Cardiac muscle cell (in vitro differentiated cells and primary cell): ENCODE measurements around the gene ZNF787. TPM values are rescaled to one million over a fixed set of nuclear protein-coding genes. Genes with fewer than 3 reads are reported as not detected.

ENCODE experiments used
- DNase-seq, 2 donors: peaks; one replicate each; pipeline versions ENCODE4 v3.0.0 to v3.0.0-alpha.2; 2010 to 2017; ENCODE audit warnings: low read depth in 1 of 2, low spot score in 1 of 2
- H3K27ac ChIP-seq: fragments of 200-600 bp; sonication (generic); 2 replicates; pipeline ENCODE4 v1.5.1; 2016
- H3K27me3 ChIP-seq: fragments of 200-600 bp; sonication (generic); 2 replicates; pipeline ENCODE4 v1.6.0; 2016; ENCODE audit warnings: control low read depth
- H3K36me3 ChIP-seq: fragments of 200-600 bp; sonication (generic); 2 replicates; pipeline ENCODE4 v1.5.1; 2016; ENCODE audit warnings: control low read depth
- H3K4me1 ChIP-seq: fragments of 200-600 bp; sonication (generic); 2 replicates; pipeline ENCODE4 v1.8.1; 2017; ENCODE audit warnings: low read depth, mild to moderate bottlenecking, mixed run types
- H3K4me3 ChIP-seq: fragments of 200-600 bp; sonication (generic); 2 replicates; pipeline ENCODE4 v1.5.1; 2016; ENCODE audit warnings: mild to moderate bottlenecking
- H3K9me3 ChIP-seq: fragments of 200-600 bp; sonication (generic); 2 replicates; pipeline ENCODE4 v1.5.1; 2017; ENCODE audit warnings: low read depth, mild to moderate bottlenecking, control low read depth
- polyA plus RNA-seq: library from polyadenylated mRNA; unstranded; fragments of >200 nt; fragmentation: Nextera tagmentation; extraction: Ambion mirVana; gene quantifications from 2 replicates; pipeline ENCODE4 v1.2.1, GENCODE V29; 2016
- total RNA-seq: library from RNA; depleted of rRNA; stranded (reverse); fragments of >200 nt; gene quantifications from 2 replicates; pipeline ENCODE4 v1.2.3, GENCODE V29; 2016
- TF ChIP-seq, protein P1 (sequence below): IDR thresholded peaks from 2 replicates; pipeline ENCODE4 v1.5.1; 2012; ENCODE audit warnings: low read depth, mild to moderate bottlenecking, low read length

Gene ZNF787
- total and polyA plus RNA-seq, 2 experiments from 2014 or later, result 29.2 to 45.5 TPM

DNA sequence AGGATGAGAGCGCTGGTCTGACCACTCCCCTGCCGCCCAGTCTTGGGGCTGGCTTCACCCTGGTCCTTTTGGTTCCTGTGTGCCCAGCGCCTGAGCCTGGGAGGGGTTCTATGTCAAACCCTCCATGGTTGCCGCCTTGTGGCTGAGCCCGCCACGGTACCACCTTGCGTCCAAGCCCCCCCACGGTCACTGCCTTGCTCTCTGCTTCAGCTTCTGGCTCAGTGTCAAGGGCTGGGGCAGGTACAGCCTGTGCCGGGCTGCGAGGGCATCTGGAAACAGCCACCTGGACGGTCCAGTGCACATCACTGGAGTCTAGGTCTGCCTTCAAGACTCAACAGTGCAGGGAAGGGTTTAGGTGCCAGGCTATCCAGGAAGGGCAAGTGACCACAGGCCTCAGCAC, 40.4 kb upstream of the ZNF787 start:
- Histone ChIP-seq H3K27ac (no peak overlapping the region), H3K9me3 (no peaks in the 10 kb centered on the region), H3K4me3 (no peak overlapping the region), H3K36me3 (no peaks in the 10 kb centered on the region), H3K27me3 (no peaks in the 10 kb centered on the region), H3K4me1 (no peaks in the 10 kb centered on the region)
- TF ChIP-seq, protein P1, sequence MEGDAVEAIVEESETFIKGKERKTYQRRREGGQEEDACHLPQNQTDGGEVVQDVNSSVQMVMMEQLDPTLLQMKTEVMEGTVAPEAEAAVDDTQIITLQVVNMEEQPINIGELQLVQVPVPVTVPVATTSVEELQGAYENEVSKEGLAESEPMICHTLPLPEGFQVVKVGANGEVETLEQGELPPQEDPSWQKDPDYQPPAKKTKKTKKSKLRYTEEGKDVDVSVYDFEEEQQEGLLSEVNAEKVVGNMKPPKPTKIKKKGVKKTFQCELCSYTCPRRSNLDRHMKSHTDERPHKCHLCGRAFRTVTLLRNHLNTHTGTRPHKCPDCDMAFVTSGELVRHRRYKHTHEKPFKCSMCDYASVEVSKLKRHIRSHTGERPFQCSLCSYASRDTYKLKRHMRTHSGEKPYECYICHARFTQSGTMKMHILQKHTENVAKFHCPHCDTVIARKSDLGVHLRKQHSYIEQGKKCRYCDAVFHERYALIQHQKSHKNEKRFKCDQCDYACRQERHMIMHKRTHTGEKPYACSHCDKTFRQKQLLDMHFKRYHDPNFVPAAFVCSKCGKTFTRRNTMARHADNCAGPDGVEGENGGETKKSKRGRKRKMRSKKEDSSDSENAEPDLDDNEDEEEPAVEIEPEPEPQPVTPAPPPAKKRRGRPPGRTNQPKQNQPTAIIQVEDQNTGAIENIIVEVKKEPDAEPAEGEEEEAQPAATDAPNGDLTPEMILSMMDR, result no peak
- DNase-seq, result no peak

DNA sequence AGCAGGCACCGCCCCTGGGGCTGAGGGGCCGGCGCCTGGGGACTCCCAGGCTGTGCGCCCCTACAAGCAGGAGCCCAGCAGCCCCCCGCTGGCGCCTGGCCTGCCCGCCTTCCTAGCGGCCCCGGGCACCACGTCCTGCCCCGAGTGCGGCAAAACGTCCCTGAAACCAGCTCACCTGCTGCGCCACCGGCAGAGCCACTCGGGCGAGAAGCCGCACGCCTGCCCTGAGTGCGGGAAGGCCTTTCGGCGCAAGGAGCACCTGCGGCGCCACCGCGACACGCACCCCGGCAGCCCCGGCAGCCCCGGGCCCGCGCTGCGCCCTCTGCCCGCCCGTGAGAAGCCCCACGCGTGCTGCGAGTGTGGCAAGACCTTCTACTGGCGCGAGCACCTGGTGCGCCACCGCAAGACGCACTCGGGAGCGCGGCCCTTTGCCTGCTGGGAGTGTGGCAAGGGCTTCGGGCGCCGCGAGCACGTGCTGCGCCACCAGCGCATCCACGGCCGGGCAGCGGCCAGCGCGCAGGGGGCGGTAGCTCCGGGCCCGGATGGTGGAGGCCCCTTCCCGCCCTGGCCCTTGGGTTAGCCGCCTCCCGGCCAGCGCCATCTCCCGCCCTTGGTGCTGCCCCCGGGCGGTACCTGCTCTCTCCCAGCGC, 38.7 kb upstream of the ZNF787 start:
- H3K9me3 ChIP-seq, result no peaks in the 10 kb centered on the region
- no peak overlapping the region for H3K27ac ChIP-seq
- H3K4me3 ChIP-seq, result no peak overlapping the region
- TF ChIP-seq, protein P1, result no peak
- H3K36me3 ChIP-seq, result no peaks in the 10 kb centered on the region
- no peaks in the 10 kb centered on the region for H3K27me3 ChIP-seq
- H3K4me1 ChIP-seq, result no peaks in the 10 kb centered on the region
- no peak for DNase-seq

GRCh38 chr19:56159009-56159559, 38.0 kb upstream of the ZNF787 start:
- H3K4me1 ChIP-seq, result no peaks in the 10 kb centered on the region
- TF ChIP-seq, protein P1, result no peak
- H3K36me3 ChIP-seq, result no peaks in the 10 kb centered on the region
- H3K4me3 ChIP-seq, result no peak overlapping the region
- H3K9me3 ChIP-seq, result no peaks in the 10 kb centered on the region
- no peak overlapping the region for H3K27ac ChIP-seq
- DNase-seq, result no peak
- H3K27me3 ChIP-seq, result no peaks in the 10 kb centered on the region

DNA sequence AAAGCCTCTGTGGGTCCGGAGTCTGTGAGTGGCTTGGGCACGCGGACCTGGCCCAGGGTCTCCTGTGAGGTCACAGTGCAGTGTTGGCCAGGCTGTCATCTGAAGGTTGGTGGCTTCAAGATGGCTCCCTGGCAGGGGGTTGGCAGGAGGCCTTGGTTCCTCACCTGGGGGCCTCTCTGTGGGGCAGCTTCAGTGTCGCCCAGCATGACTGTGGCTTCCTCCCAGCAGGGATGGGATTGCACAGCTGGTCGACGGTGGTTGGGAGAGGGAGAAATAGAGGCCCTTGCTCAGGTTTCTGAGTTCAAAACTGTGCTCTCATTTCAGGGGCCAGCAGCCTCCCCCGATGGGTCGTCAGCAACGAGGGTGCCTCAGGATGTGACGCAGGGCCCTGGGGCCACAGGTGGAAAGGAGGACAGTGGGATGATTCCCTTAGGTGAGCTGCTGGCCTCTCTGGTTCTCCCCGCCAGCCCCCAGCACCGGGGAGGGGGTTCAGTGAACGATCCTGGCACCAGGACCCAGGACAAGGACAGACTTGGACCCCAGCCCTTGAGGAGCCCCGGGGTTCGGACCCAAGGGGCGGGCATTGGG, 37.2 kb upstream of the ZNF787 start:
- H3K4me3 ChIP-seq, result no peak overlapping the region
- H3K4me1 ChIP-seq, result no peaks in the 10 kb centered on the region
- TF ChIP-seq, protein P1, result no peak
- H3K27me3 ChIP-seq, result no peaks in the 10 kb centered on the region
- H3K27ac ChIP-seq, result no peak overlapping the region
- H3K36me3 ChIP-seq, result no peaks in the 10 kb centered on the region
- no peak for DNase-seq
- no peaks in the 10 kb centered on the region for H3K9me3 ChIP-seq

DNA sequence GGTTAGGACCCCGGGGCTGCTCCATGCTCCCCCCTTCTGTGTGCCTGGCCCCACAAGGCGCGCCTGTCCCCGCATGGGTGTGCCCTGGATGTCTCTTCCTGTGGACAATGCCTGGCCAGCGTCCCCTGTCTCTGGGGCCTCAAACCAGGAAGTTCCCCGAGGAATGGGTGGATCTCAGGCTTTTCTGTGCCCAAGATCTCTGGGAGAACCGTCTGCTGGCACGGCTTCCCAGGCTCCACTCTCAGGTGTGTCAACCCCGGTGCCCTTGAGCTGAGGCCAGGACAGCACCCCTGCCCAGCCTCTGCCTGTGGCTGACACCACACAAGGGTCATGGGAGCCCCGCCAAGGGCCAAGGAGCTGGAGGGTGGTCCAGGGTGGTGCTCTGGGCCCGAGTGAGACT, 35.7 kb upstream of the ZNF787 start:
- no peak for DNase-seq
- H3K4me3 ChIP-seq, result no peak overlapping the region
- no peak overlapping the region for H3K27ac ChIP-seq
- TF ChIP-seq, protein P1, result no peak
- no peaks in the 10 kb centered on the region for H3K36me3 ChIP-seq
- no peaks in the 10 kb centered on the region for H3K27me3 ChIP-seq
- H3K9me3 ChIP-seq, result no peaks in the 10 kb centered on the region
- H3K4me1 ChIP-seq, result no peaks in the 10 kb centered on the region
